HepG2 (cell line): ENCODE results near the gene PPM1E. TPM values are rescaled to one million over a fixed set of nuclear protein-coding genes. Genes with fewer than 3 reads are reported as not detected.

ENCODE experiments used
- FIP1L1 ChIP-seq: fragments of 200-400 bp; formaldehyde crosslinking; IDR thresholded peaks from 2 replicates; pipeline ENCODE4 v1.6.1; 2018; ENCODE audit warnings: low read depth, mild to moderate bottlenecking, low read length, moderate library complexity, borderline replicate concordance; ENCODE audit not compliant: insufficient read depth
- GLI4 ChIP-seq: sonication (generic); formaldehyde crosslinking; IDR thresholded peaks from 2 replicates; pipeline ENCODE4 v1.5.1; 2020; ENCODE audit warnings: missing genetic modification reagents, mild to moderate bottlenecking, moderate library complexity, borderline replicate concordance
- ZNF670 ChIP-seq: sonication (generic); formaldehyde crosslinking; IDR thresholded peaks from 2 replicates; pipeline ENCODE4 v1.8.0; 2022; ENCODE audit warnings: mild to moderate bottlenecking, missing genetic modification reagents, borderline replicate concordance
- ZNF780A ChIP-seq: sonication (generic); formaldehyde crosslinking; IDR thresholded peaks from 2 replicates; pipeline ENCODE4 v1.8.0; 2022; ENCODE audit warnings: mild to moderate bottlenecking, missing genetic modification reagents, moderate library complexity
- polyA plus RNA-seq, 8 experiments: library from polyadenylated mRNA; depleted of rRNA in 3 of 8; stranded (reverse) in 7 of 8; unstranded in 1 of 8; fragments of >200 nt; fragmentation: Illumina TruSeq in 4 of 8; extraction: Trizol in 4 of 8; gene quantifications; 2 replicates each; pipeline versions ENCODE4 v1.2.1 to v1.2.3, GENCODE V29; 2011 to 2016; ENCODE audit warnings: low read depth in 4 of 8, missing spikeins in 1 of 8, mixed read lengths in 1 of 8; ENCODE audit not compliant: insufficient read depth in 1 of 8
- total RNA-seq, 5 experiments: library from RNA; depleted of rRNA; stranded (reverse); fragments of >200 nt; fragmentation: Illumina TruSeq; extraction: Trizol; gene quantifications; 2 replicates each; pipeline ENCODE4 v1.2.3, GENCODE V29; 2016; ENCODE audit warnings: low read depth in 1 of 5
- TF ChIP-seq, protein P1 (sequence below): sonication (generic); formaldehyde crosslinking; IDR thresholded peaks from 2 replicates; pipeline ENCODE4 v1.5.1; 2020; ENCODE audit warnings: missing genetic modification reagents, mild to moderate bottlenecking, borderline replicate concordance
- TF ChIP-seq, protein P2 (sequence below): sonication (generic); formaldehyde crosslinking; IDR thresholded peaks from 2 replicates; pipeline ENCODE4 v1.4.0; 2020; ENCODE audit warnings: missing genetic modification reagents, borderline replicate concordance
- TF ChIP-seq, protein P3 (sequence below): sonication (generic); formaldehyde crosslinking; IDR thresholded peaks from 2 replicates; pipeline ENCODE4 v1.8.1; 2023; ENCODE audit warnings: missing genetic modification reagents, mild to moderate bottlenecking, borderline replicate concordance
- TF ChIP-seq, protein P4 (sequence below): IDR thresholded peaks from 2 replicates; pipeline ENCODE4 v1.4.0; 2020; ENCODE audit warnings: mild to moderate bottlenecking, missing genetic modification reagents

The PPM1E gene
- total and polyA plus RNA-seq, 2 of the 13 experiments (the other 11 are each of a cell fraction or from before 2014, with no cell fraction given): 0.15 TPM; not detected in 1

DNA sequence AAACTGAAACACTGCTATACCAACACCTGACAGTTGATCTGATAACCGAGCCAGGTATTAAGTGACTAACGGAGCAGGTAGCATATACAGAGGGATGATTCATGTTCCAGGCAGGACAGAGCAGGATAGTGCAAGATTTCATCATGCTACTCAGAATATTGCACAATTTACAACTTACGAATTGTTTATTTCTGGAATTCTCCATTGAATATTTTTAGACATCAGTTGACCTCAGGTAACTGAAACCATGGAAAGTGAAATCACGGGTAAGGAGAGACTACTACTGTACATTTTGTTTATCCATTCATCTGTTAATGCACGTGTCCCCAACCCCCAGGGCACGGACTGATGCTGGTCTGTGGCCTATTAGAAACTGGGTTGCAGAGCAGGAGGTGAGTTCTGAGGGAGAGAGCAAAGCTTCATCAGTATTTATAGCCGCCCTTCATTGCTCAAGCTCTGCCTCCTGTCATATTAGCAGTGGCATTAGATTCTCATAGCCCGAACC is 14.5 kb upstream of the PPM1E start (continued):
- TF ChIP-seq, protein P1, sequence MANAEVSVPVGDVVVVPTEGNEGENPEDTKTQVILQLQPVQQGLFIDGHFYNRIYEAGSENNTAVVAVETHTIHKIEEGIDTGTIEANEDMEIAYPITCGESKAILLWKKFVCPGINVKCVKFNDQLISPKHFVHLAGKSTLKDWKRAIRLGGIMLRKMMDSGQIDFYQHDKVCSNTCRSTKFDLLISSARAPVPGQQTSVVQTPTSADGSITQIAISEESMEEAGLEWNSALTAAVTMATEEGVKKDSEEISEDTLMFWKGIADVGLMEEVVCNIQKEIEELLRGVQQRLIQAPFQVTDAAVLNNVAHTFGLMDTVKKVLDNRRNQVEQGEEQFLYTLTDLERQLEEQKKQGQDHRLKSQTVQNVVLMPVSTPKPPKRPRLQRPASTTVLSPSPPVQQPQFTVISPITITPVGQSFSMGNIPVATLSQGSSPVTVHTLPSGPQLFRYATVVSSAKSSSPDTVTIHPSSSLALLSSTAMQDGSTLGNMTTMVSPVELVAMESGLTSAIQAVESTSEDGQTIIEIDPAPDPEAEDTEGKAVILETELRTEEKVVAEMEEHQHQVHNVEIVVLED: no peak
- TF ChIP-seq, protein P2, sequence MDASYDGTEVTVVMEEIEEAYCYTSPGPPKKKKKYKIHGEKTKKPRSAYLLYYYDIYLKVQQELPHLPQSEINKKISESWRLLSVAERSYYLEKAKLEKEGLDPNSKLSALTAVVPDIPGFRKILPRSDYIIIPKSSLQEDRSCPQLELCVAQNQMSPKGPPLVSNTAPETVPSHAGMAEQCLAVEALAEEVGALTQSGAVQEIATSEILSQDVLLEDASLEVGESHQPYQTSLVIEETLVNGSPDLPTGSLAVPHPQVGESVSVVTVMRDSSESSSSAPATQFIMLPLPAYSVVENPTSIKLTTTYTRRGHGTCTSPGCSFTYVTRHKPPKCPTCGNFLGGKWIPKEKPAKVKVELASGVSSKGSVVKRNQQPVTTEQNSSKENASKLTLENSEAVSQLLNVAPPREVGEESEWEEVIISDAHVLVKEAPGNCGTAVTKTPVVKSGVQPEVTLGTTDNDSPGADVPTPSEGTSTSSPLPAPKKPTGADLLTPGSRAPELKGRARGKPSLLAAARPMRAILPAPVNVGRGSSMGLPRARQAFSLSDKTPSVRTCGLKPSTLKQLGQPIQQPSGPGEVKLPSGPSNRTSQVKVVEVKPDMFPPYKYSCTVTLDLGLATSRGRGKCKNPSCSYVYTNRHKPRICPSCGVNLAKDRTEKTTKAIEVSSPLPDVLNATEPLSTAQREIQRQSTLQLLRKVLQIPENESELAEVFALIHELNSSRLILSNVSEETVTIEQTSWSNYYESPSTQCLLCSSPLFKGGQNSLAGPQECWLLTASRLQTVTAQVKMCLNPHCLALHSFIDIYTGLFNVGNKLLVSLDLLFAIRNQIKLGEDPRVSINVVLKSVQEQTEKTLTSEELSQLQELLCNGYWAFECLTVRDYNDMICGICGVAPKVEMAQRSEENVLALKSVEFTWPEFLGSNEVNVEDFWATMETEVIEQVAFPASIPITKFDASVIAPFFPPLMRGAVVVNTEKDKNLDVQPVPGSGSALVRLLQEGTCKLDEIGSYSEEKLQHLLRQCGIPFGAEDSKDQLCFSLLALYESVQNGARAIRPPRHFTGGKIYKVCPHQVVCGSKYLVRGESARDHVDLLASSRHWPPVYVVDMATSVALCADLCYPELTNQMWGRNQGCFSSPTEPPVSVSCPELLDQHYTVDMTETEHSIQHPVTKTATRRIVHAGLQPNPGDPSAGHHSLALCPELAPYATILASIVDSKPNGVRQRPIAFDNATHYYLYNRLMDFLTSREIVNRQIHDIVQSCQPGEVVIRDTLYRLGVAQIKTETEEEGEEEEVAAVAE (CRISPR knock-in tag): no peak
- TF ChIP-seq GLI4 (no peak), FIP1L1 (no peak), ZNF780A (CRISPR knock-in tag) (peak; percentile 75; the same call in 1 of the 2 replicates), ZNF670 (CRISPR knock-in tag) (no peak)
- TF ChIP-seq, protein P3, sequence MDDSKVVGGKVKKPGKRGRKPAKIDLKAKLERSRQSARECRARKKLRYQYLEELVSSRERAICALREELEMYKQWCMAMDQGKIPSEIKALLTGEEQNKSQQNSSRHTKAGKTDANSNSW (CRISPR knock-in tag): no peak
- TF ChIP-seq, protein P4, sequence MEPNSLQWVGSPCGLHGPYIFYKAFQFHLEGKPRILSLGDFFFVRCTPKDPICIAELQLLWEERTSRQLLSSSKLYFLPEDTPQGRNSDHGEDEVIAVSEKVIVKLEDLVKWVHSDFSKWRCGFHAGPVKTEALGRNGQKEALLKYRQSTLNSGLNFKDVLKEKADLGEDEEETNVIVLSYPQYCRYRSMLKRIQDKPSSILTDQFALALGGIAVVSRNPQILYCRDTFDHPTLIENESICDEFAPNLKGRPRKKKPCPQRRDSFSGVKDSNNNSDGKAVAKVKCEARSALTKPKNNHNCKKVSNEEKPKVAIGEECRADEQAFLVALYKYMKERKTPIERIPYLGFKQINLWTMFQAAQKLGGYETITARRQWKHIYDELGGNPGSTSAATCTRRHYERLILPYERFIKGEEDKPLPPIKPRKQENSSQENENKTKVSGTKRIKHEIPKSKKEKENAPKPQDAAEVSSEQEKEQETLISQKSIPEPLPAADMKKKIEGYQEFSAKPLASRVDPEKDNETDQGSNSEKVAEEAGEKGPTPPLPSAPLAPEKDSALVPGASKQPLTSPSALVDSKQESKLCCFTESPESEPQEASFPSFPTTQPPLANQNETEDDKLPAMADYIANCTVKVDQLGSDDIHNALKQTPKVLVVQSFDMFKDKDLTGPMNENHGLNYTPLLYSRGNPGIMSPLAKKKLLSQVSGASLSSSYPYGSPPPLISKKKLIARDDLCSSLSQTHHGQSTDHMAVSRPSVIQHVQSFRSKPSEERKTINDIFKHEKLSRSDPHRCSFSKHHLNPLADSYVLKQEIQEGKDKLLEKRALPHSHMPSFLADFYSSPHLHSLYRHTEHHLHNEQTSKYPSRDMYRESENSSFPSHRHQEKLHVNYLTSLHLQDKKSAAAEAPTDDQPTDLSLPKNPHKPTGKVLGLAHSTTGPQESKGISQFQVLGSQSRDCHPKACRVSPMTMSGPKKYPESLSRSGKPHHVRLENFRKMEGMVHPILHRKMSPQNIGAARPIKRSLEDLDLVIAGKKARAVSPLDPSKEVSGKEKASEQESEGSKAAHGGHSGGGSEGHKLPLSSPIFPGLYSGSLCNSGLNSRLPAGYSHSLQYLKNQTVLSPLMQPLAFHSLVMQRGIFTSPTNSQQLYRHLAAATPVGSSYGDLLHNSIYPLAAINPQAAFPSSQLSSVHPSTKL: peak; percentile 45; the same call in 1 of the 2 replicates
